GM19397 (cell line): ENCODE results near the gene ULBP1.
"Not testable (repeated sequence)": the region's sequence is repeated elsewhere in the genome, so short reads cannot be mapped to it uniquely, and the experiment has no call there.

ENCODE experiments used
- ATAC-seq: cut with Tn5 transposase; IDR thresholded peaks from one replicate; pipeline ENCODE4 v1.9.1; 2021; ENCODE audit warnings: mild to moderate bottlenecking, moderate library complexity; ENCODE audit not compliant: unreplicated experiment

The ULBP1 gene

DNA sequence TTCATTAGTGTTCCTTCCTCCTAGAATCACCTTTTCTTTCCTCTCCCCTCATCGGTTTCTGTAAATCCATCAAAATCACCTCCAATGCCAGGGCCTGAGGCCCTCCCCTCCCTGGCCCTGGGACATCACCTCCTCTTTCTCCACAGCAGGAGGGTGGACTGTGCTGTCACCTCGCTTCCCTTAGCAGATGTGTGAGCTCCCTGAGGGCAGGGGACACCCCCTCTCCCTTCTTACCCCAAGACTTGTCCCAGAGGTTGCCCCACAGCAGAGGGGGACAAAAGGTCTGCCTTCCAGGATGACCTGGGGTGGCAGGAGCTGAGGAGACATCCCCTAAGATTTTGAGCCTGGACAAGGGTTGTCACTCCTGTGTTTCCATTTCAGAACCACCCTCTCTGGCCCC lies 5.9 kb downstream of the ULBP1 start:
- no peak for ATAC-seq

GRCh38 chr6:149974394-149974793 lies 10.7 kb downstream of the ULBP1 start:
- ATAC-seq: not testable (repeated sequence)

DNA sequence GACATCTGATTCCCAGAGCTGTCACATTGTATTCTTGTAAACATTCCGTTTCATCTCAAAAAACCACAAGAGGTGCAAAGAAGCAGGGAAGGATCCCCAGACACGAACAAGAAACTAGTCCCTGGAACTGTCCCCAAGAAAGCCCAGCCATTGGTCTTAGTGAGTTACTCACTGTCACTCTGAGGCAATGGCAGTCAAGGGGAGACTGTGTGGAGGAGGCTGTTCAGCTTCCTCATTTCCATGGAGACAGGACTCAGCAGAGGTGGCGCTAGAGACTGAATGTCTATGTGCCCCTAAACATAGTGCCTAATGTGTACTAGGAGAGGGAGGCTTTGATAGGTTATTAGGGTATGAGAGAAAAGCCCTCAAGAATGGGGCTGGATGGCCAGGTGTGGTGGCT lies 11.1 kb downstream of the ULBP1 start:
- ATAC-seq: no peak

DNA sequence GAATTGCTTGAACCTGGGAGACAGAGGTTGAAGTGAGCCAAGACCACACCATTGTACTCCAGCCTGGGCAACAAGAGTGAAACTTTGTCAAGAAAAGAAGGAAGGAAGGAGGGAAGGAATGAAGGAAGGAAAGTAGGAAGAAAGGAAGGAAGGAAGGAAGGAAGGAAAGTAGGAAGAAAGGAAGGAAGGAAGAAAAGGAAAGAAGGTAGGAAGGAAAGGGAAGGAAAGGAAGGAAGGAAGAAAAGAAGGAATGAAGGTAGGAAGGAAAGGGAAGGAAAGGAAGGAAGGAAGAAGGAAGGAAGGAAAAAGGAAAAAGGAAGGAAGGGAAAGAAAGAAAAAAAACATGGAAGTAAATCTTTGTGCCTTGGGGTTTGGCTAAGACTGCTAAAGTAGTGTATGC lies 11.7 kb downstream of the ULBP1 start:
- ATAC-seq: no peak

DNA sequence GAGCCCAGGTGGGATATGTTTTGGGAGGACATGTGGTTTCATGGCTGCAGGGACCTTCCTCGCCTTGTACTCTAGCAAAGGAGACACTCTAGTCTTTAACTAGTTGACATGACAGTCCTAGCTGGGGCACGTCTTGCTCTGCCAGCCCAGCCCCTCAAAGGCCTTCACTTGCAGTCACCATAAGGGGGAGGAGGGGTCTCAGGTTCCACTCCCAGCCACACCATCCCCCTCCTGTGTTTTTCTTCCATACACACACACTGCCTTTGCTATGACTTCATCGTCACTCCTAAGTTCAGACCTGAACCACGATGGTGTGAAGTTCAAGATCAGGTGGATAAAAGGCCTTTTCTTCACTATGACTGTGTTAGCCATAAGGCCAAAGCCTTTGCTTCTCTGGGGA lies 13.5 kb downstream of the ULBP1 start:
- ATAC-seq: no peak

DNA sequence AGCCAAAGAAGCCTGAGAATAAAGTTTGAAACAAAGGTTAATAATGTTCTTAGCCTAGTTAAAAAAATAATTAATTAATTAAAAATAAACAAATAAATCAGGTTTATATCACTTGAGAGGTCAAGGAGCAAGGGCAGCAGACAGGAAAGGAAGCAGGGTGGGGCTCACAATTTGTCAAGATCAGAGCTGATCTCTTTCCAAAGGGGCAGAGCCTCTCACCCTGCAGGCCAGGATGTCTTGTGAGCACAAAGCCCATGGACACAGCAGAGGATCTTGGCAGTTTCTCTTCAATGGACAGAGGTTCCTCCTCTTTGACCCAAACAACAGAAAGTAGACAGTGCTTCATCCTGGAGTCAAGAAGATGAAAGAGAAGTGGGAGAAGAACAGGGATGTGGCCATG lies 14.9 kb downstream of the ULBP1 start:
- no peak for ATAC-seq

DNA sequence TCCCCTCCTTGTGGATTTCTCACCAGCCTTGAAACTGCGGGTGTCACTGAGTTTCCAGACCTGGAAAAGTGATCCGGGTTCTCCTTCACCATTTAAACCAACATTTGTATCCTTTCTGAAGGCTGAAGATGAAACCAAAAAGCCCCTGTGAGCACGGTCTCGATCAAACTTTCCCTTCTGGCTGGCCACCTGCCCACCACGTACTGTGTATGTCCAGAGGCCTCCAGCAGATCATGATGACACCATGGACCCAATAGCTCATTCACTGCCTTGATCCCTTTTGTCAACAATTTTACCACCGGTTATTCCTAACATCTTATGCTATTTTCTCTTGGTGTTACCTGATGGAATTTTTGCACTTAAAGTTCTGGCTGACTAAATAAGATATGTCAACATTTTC lies 15.6 kb downstream of the ULBP1 start:
- no peak for ATAC-seq

DNA sequence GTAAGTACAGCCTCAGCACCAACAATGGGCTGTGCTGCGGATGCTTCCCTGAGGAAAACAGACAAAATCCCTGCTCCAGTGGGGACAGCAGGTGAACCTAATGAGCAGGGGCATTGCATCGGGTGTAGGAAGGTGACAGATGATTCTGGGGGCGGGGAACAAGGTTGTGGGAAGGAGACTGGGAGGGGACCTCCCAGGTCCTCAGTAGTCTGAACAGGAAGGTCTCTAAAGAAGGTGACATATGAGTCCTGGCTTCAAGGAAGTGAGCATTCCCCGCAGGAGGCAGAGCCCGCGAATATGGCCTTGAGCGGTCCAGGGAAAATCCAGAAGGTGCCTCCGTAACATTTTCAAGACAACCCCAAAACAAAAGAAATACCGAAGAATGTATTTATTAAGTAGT lies 19.4 kb downstream of the ULBP1 start:
- no peak for ATAC-seq

- ATAC-seq: no peak
Observed at GRCh38 chr6:149984773-149985172, 21.0 kb downstream of the ULBP1 start.

- no peak for ATAC-seq
Observed at GRCh38 chr6:149985481-149985937, 21.8 kb downstream of the ULBP1 start.

- ATAC-seq: no peak
Observed at GRCh38 chr6:149987602-149988107, 23.9 kb downstream of the ULBP1 start.

GRCh38 chr6:149988550-149989346 lies 25.0 kb downstream of the ULBP1 start:
- no peak for ATAC-seq

GRCh38 chr6:149990212-149990660 lies 26.5 kb downstream of the ULBP1 start:
- ATAC-seq: no peak

DNA sequence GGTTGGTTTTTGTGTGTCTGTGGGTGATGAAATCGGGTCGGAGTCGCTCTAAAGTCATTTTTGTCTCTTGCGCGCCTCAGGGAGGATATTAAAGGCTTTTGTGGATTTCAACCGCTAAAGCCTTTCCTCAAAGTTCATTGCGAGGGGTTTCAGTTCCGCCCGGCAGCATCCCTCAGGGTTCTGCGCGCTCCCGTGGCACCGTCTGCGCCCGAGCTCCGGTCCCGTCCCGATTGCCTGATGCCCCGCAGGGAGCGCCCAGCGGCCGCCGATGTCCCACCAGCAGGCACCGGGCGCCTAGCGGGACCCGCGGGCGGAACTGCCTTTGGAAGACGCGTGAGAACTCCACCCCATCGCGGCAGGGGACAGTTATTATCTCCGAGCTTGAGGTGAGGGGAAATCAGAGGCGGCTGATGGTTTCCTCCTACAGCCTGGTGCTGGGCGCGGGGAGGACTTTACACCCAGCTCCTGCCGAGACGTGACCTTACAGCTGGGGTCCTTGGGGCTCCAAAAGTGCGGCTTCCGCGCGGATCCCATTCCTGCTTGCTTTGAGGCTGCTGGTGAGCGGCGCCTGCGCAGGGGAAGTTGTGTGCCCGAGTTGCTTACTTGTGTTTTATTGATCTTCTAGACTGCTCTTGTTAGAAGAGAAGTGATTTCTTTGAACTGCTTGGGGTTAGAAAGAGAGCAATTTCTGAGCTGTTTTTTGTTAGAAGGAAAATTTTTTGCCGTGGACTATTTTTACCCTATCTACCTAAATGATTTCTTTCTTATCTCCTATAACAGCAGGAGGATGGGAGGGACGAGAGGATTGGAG lies 27.1 kb downstream of the ULBP1 start:
- no peak for ATAC-seq

DNA sequence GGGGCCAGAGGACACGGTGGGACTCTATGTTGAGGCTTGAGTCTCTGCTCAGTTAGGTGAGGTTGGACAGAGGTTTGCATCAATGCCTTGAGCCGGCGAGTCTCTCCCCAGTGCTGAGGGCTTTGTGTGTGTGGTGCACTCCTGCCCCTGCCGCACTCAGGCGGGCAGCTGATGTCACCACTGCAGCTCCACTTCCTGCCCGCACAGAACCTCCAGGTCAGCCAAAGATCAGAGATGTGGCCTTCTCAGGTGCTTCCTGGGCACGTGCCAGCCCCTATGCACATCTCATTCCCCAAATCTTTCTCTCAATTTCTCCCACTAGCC lies 27.7 kb downstream of the ULBP1 start:
- not testable (repeated sequence) for ATAC-seq

DNA sequence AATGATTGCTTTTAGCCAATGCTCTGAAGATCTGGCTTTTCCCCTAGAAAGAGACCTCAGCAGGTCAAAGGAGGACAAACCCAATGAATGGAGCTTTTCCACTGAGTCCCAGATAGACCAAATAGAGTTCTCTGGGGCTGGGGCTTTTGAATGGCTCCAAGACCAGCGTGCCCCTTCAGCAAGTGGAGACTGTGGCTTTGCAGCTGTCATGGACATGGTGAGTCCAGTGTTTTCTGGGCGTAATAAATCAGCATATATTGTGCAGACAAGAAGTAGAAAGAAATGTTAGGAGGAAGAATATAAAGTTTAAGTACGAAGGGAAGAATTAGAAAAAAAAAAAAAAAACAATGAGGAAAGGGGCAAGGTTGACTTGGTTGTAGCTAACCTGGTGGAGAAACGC lies 28.1 kb downstream of the ULBP1 start:
- ATAC-seq: no peak

DNA sequence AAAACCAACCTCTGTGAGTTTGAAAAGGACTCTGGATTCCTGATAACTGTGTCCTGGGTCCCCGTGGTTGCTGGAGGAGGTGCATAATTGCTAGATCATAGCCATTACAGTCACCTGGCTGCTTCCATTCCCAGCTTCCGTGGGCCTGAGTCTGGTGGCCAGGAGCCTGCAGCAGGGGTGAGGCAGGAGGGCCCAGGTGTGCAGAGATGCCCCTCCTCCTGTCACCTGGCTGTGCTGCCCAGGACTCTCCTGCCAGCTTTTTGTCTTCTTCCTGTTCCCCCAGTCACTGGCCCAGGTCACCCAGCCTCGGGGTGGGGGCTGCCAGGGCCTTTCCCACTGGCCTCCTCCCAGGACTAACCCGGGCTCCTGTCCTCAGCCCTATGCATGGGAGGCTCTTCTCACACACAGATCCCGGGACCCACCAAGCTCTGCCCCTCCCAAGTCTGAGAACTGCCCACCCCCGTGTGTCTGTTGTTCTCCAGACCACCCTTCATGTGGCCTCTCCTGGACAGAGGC lies 31.6 kb downstream of the ULBP1 start:
- ATAC-seq: no peak

DNA sequence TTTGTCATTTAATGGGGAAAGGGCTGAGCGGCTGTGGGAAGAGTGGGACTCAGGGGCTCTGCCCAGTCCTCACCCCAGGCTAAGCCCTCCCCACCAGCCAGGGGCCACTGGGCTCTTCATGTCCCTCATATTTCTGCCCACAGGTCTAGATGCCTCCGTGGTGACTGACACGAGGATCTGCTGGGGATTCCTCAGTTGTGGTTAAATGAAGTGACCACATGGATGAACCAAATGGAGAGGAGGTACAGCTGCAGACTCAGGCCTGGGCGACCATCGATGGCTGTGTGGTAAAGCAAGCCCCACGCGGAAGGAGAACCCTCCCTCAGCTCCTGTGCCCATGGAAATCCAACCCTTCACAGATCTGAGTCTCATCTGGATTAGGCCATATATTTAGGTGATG lies 32.2 kb downstream of the ULBP1 start:
- no peak for ATAC-seq

DNA sequence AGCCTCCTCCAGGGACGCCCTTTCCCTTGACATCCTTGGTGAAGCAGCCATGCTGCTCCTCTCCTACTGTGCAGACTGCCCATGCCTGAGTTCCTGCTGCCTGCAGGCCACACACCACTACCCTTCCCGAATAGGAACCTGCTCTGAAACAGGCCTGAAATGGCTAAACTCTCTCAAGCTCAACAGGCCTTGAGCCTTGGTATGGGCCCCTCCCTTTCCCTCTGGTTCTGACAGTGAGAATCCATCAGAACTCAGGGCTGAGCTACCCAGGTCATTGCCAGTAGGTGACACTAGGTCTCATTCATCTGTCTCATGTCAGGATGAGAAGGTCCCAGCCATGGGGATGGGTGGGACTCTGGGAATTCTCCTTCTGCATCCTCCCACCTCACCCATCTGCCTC lies 35.9 kb downstream of the ULBP1 start:
- ATAC-seq: no peak

DNA sequence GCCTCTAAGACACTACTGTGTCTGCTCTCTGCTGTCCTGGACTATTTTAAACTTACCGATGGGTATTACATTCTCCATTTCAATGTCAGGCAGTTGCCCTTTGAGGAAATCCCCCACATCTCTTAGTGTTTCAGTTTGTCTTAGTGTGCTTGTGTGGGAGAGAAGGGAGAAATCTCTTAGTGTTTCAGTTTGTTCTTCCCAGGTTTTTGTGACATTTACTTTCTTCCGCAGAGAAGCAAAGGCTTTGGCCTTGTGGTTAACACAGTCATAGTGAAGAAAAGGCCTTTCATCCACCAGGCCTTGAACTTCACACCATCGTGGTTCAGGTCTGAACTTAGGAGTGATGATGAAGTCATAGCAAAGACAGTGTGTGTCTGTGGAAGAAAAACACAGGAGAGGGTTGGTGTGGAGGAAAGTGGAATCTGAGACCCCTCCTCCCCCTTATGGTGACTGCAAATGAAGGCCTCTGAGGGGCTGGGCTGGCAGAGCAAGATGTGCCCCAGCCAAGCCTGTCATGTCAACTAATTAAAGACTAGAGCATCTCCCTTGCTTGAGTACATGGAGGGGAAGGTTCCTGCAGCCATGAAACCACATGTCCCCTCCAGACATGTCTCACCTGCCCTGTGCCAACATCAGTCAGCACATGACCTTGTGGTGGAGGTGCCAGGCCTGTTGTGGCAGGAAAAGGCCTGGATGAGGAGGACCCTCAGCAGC lies 37.7 kb downstream of the ULBP1 start:
- ATAC-seq: no peak

DNA sequence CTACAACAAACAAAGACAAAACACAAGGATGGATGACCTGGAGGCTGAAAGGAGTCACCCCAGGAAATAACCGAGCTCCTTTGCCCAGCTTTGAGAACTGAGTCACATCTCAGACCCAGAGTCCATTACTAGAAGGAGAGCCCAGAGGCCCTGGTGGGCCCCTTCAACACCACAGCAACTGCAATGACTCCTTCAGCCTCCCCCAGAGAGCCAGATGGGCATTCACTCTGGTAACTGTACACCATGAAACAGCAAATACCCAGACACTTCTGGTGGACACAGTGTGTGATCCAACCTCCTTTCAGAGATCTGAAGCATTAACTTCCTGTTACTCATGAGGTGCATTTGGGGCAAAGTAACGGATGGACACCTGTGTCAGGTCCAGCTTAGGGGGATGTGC lies 39.0 kb downstream of the ULBP1 start:
- ATAC-seq: no peak
